Suprapubic skin (tissue), 4 donors: ENCODE results near the gene SLC25A22. TPM values are rescaled to one million over a fixed set of nuclear protein-coding genes. Genes with fewer than 3 reads are reported as not detected.

Source experiments
- DNase-seq, 2 donors: peaks; one replicate each; pipeline ENCODE4 v3.0.0-alpha.2; 2019; ENCODE audit warnings: low spot score in 2 of 2
- H3K27ac ChIP-seq: fragments of 200-600 bp; sonication (generic); one replicate; pipeline ENCODE4 v1.5.1; 2019
- H3K27me3 ChIP-seq: fragments of 200-600 bp; sonication (generic); one replicate; pipeline ENCODE4 v1.5.1; 2019
- H3K36me3 ChIP-seq: fragments of 200-600 bp; sonication (generic); one replicate; pipeline ENCODE4 v1.5.1; 2019
- H3K4me1 ChIP-seq: fragments of 200-600 bp; sonication (generic); one replicate; pipeline ENCODE4 v1.5.1; 2019
- H3K4me3 ChIP-seq: fragments of 200-600 bp; sonication (generic); one replicate; pipeline ENCODE4 v1.5.1; 2019; ENCODE audit warnings: mild to moderate bottlenecking
- H3K9me3 ChIP-seq: fragments of 200-600 bp; sonication (generic); one replicate; pipeline ENCODE4 v1.5.1; 2019
- EP300 ChIP-seq: sonication (generic); formaldehyde crosslinking; IDR thresholded peaks from one replicate; pipeline ENCODE4 v1.6.1; 2017; ENCODE audit warnings: antibody characterized with exemption
- POLR2A ChIP-seq, 2 donors: fragments of 450-650 bp; IDR thresholded peaks; one replicate each; pipeline ENCODE4 v1.6.1; 2017; ENCODE audit warnings: antibody characterized with exemption in 2 of 2, mild to moderate bottlenecking in 2 of 2, moderate library complexity in 2 of 2
- POLR2AphosphoS5 ChIP-seq, 3 donors: sonication (generic); formaldehyde crosslinking; IDR thresholded peaks; one replicate each; pipeline ENCODE4 v1.6.1; 2017; ENCODE audit warnings: antibody characterized with exemption in 3 of 3
- WGBS: methylation state at CpG from one replicate; pipeline ENCODE4 v1.1.5; 2018; 5-methylcytosine and 5-hydroxymethylcytosine counted together
- total RNA-seq, 4 donors: library from RNA; depleted of rRNA; stranded (reverse); fragments of >200 nt; gene quantifications; one replicate each; pipeline ENCODE4 v1.1.0, GENCODE V29; 2016
- TF ChIP-seq, protein P1 (sequence below), 2 donors: fragments of 200-600 bp in 1 of 2; fragments of 450-650 bp in 1 of 2; sonication (generic) in 1 of 2; IDR thresholded peaks; one replicate each; pipeline ENCODE4 v1.5.1; 2016 to 2019; ENCODE audit warnings: antibody characterized with exemption in 2 of 2, mild to moderate bottlenecking in 1 of 2, moderate library complexity in 1 of 2

The SLC25A22 gene
- total RNA-seq, 4 donors from 2014 or later: 11.2 to 14.7 (median 13.7) TPM

DNA sequence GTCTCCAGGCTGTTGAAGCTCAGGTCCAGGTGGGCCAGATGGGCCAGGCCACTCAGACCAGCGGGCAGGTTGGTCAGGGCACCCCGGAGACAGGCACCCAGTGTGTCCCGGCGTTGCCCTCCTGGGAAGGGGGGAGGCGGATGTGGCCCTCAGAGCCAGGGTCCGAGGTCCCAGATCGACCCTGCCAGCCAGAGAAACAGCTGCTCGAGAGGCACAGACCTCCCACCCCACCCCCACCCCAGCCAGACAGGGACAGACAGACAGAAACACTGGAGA is 5.3 kb upstream of the SLC25A22 start:
- Histone ChIP-seq H3K27me3 (no peaks in the 10 kb centered on the region), H3K4me1 (peaks cover 32% of the 10 kb centered on the region), H3K4me3 (no peak overlapping the region), H3K36me3 (peaks cover 23% of the 10 kb centered on the region), H3K9me3 (no peaks in the 10 kb centered on the region), H3K27ac (no peak overlapping the region)
- DNase-seq: no peak
- WGBS: 100% methylated on average over 1 of the region's 8 CpGs
- TF ChIP-seq POLR2AphosphoS5 (IDR thresholded peaks at IDR 0.05) (no peak), POLR2A (IDR thresholded peaks at IDR 0.05) (no peak), EP300 (no peak)
- TF ChIP-seq, protein P1, sequence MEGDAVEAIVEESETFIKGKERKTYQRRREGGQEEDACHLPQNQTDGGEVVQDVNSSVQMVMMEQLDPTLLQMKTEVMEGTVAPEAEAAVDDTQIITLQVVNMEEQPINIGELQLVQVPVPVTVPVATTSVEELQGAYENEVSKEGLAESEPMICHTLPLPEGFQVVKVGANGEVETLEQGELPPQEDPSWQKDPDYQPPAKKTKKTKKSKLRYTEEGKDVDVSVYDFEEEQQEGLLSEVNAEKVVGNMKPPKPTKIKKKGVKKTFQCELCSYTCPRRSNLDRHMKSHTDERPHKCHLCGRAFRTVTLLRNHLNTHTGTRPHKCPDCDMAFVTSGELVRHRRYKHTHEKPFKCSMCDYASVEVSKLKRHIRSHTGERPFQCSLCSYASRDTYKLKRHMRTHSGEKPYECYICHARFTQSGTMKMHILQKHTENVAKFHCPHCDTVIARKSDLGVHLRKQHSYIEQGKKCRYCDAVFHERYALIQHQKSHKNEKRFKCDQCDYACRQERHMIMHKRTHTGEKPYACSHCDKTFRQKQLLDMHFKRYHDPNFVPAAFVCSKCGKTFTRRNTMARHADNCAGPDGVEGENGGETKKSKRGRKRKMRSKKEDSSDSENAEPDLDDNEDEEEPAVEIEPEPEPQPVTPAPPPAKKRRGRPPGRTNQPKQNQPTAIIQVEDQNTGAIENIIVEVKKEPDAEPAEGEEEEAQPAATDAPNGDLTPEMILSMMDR (IDR thresholded peaks at IDR 0.05): no peak

- 91% methylated on average over 18 of the region's 28 CpGs for WGBS
- Histone ChIP-seq H3K36me3 (peaks cover 23% of the 10 kb centered on the region), H3K4me1 (peaks cover 30% of the 10 kb centered on the region), H3K27ac (no peak overlapping the region), H3K4me3 (no peak overlapping the region), H3K9me3 (no peaks in the 10 kb centered on the region), H3K27me3 (no peaks in the 10 kb centered on the region)
- TF ChIP-seq POLR2AphosphoS5 (IDR thresholded peaks at IDR 0.05) (no peak), POLR2A (IDR thresholded peaks at IDR 0.05) (no peak), EP300 (no peak)
- TF ChIP-seq, protein P1 (IDR thresholded peaks at IDR 0.05): no peak
- DNase-seq: no peak
Observed at GRCh38 chr11:802693-803466, 4.8 kb upstream of the SLC25A22 start.

GRCh38 chr11:802018-802617 is 4.0 kb upstream of the SLC25A22 start:
- 95% methylated on average over 19 of the region's 21 CpGs for WGBS
- H3K4me1 ChIP-seq: peaks cover 36% of the 10 kb centered on the region
- peaks cover 23% of the 10 kb centered on the region for H3K36me3 ChIP-seq

DNA sequence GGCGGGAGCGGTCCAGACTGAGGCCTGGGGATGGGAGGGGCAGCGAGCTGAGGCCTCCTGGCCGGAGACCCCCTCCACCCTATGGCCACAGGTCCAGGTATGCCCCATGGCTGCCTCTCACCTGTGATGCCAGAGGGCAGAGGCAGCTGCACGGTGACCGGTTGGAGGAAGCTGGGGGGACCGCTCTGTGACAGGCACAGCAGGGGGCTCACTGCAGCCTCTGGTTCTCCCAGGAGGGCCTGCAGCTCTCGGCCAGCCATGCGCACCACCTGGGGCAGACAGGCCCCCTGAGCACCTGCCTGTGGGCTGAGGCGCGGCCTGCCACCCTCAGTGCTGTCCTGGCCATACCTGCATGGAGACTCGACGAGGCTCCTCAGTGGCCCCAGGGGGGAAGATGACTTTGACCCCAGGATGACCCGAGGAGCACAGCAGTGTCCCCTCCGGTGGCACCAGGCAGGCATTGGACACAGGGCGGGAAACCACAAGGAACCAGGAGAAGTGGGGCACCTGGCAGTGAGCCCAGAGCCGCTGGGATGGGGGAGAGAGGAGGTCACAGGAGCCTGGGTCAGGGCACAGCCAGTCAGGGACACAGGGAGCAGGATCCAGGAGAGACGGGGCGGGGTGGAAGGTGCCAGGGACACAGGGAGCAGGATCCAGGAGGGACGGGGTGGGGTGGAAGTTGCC is 3.2 kb upstream of the SLC25A22 start:
- no peak overlapping the region for H3K4me3 ChIP-seq
- no peak for DNase-seq
- no peak for TF ChIP-seq EP300
- TF ChIP-seq, protein P1 (IDR thresholded peaks at IDR 0.05): no peak
- no peak for TF ChIP-seq POLR2AphosphoS5 (IDR thresholded peaks at IDR 0.05)
- no peak for TF ChIP-seq POLR2A (IDR thresholded peaks at IDR 0.05)
- H3K27ac ChIP-seq: no peak overlapping the region
- H3K4me1 ChIP-seq: peaks cover 44% of the 10 kb centered on the region
- WGBS: 89% methylated on average over 15 of the region's 20 CpGs
- peaks cover 23% of the 10 kb centered on the region for H3K36me3 ChIP-seq
- H3K27me3 ChIP-seq: no peaks in the 10 kb centered on the region
- H3K9me3 ChIP-seq: no peaks in the 10 kb centered on the region

More at GRCh38 chr11:802018-802617, 4.0 kb upstream of the SLC25A22 start:
- Histone ChIP-seq H3K4me3 (no peak overlapping the region), H3K9me3 (no peaks in the 10 kb centered on the region), H3K27me3 (no peaks in the 10 kb centered on the region), H3K27ac (no peak overlapping the region)
- no peak for DNase-seq
- TF ChIP-seq POLR2AphosphoS5 (IDR thresholded peaks at IDR 0.05): no peak
- no peak for TF ChIP-seq EP300
- TF ChIP-seq POLR2A (IDR thresholded peaks at IDR 0.05): no peak
- TF ChIP-seq, protein P1 (IDR thresholded peaks at IDR 0.05): no peak

GRCh38 chr11:800473-800872 is 2.4 kb upstream of the SLC25A22 start:
- no peak overlapping the region for H3K4me3 ChIP-seq
- peaks cover 47% of the 10 kb centered on the region for H3K4me1 ChIP-seq
- H3K9me3 ChIP-seq: no peaks in the 10 kb centered on the region
- no peak for DNase-seq
- no peak for TF ChIP-seq EP300
- no peak for TF ChIP-seq POLR2A (IDR thresholded peaks at IDR 0.05)
- TF ChIP-seq, protein P1 (IDR thresholded peaks at IDR 0.05): no peak
- no peak for TF ChIP-seq POLR2AphosphoS5 (IDR thresholded peaks at IDR 0.05)
- H3K27ac ChIP-seq: no peak overlapping the region
- WGBS: 94% methylated on average over 19 of the region's 30 CpGs
- H3K36me3 ChIP-seq: peaks cover 23% of the 10 kb centered on the region
- no peaks in the 10 kb centered on the region for H3K27me3 ChIP-seq
